Measurements from ENCODE around the gene PTTG1IP. TPM values are rescaled to one million over a fixed set of nuclear protein-coding genes. Genes with fewer than 3 reads are reported as not detected.
"Not testable (repeated sequence)": the region's sequence is repeated elsewhere in the genome, so short reads cannot be mapped to it uniquely, and the experiment has no call there.

PTTG1IP gene, protein sequence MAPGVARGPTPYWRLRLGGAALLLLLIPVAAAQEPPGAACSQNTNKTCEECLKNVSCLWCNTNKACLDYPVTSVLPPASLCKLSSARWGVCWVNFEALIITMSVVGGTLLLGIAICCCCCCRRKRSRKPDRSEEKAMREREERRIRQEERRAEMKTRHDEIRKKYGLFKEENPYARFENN
- total RNA-seq: 143 TPM
- long read RNA-seq, transcript PTTG1IP-201 (6 exons, 2,760 nt): major isoform, 287 of 391 reads
- long read RNA-seq, partial matches to known transcripts: 19 of 391 reads
- long read RNA-seq, other reads (novel, unspliced or antisense): 85 of 391 reads

DNA sequence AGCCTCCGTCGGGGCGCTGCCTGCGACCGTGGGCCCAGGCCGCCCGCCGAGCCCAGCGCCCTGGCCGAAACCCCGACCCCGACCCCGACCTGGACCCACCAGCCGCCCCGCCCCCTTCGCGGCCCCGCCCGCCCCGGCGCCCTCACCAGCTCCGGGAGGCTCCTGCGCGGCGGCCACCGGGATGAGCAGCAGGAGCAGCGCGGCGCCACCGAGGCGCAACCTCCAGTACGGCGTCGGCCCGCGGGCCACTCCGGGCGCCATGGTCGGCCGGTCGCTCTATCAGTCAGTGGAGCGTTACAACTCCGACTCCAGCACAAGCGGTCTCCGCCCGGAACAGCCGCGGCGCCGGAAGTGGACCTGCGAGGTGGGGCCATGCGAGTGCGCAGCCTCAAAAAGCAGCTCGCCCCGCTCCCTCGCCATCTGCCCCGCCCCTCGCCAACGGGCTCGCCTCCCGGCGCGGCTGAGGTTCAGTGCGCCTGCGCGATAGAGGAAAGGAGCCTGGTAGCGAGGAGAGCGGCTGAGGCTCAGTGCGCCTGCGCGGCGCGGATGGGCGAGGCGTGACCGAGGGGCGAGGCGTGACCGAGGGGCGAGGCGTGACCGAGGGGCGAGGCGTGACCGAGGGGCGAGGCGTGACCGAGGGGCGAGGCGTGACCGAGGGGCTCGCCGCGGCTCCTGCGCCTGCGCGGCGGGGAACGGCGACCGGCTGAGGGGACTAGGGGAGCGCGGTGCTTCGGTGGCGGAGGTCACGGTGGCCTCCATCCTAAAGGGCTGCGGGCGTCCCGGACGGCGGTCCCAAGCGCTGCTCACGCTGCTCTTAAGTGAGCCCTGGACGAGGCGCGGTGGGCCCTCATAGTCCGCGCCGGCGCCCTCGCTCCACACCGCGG is at the start of gene PTTG1IP:
Gene PTTG1IP (minus strand): TSS at position 335 of the 884 bp plus-strand sequence. CDS start 74 bp downstream, at position 261.
- ATAC-seq (peak; percentile 82), DNase-seq (peak; percentile 100)
- intact Hi-C loops (cut with micrococcal nuclease): loop anchor here (10.0 kb wide), 1 partner anchor 79 kb away; no protein-coding TSS in a partner anchor

DNA sequence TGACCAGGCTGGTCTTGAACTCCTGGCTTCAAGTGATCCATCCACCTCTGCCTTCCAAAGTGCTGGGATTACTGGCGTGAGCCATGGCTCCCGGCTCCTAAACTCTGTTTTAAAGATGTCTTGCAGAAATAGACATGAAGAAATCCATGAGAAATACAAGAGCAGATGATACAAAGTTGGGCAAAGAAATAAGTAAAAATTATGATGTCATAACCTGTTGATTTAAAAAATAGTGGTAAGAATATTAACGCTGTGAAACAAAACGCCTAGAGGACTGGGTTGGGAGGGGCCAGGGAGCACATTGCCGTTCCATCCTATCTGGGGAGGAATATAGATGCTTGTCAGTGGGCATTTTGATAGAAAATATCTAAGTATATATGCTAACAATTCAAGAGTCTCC is 48.4 kb upstream of the PTTG1IP start:
- DNase-seq: no peak
- intact Hi-C loops (cut with micrococcal nuclease): no loop called here
- no peak for ATAC-seq

DNA sequence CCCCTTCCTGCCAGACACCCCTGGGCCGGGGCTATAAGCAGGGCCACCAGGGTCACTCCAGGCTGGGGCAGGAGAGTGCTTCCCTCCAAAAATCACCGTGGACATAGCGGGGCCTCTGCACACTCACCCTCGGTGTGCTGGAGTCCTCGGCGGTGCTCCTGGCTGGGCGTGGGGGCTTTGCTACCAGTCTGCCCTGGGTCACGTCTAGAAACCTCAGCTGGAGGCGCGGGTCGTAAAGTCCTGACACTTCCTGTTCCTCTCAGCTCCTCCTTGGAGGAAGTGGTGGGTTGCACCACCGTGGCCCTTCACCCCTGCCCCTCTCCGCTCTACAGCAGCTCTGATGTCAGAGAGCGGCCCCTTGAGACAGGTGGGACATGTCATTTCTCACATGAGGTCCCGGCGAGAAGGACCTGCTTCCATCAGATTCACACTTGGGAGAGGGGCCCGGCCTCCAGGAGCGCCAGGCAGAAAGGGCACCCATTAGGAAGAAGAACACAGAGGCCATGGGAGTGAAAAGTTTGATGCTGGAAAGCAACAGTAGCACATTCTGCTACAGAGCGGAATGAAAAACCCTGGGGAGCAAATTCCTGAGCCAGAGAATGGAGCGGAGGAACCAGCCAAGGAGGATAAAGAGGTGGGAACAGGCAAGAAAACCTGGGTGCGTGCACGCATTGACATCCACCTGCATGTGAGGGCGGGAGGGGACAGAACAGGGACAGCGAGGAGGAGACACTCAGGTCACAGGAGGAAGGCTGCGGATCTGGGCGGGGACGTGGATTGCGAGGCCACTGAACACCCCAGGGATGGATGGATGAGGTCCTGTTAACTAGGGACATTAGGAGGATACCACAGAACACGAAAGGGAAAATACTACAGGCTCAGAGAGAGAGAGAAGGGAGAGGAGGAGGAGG is 47.5 kb upstream of the PTTG1IP start, which contains the start of gene ITGB2:
Gene ITGB2 (minus strand): TSS at position 206 of the 911 bp plus-strand sequence. CDS start 10,117 bp downstream, outside the sequence.
- intact Hi-C loops (cut with micrococcal nuclease): no loop called here
- ATAC-seq (peak; percentile 76), DNase-seq (peak; percentile 72)

DNA sequence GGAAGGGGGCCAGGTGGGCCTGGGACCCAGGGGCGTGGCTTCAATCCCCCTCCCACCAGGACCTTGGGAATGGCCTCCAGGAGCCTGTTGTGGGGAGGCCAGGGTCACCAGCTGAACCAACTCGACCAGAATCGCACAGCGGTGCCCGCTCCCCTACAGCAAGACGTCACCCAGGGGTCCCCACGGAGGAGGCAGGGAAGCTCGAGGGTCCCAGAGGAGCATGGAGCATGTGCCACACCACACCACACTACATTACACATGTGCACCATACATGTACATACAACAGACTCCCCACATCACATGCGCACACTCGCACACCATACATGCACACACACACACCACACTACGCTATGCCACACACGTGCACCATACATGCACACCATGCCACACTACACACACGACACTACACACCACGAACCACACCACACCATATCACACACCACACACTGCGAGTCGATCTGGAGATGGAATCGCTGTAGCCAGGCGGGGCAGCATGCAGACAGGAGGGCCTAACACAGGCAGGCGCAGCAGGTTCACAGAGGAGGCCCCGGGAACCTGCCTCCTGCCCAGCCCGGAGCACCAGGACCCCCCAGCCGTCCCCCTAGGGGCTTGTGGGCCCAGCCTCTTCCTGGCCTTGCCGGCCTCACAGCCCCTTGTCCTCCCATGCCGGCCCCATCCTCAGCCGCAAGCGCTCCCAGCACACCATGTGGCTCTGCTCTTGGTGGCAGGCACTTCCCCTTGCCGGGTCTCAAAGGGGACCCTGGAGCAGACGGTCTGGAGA is 46.6 kb upstream of the PTTG1IP start:
- peak; percentile 26 for DNase-seq
- peak; percentile 11 for ATAC-seq

DNA sequence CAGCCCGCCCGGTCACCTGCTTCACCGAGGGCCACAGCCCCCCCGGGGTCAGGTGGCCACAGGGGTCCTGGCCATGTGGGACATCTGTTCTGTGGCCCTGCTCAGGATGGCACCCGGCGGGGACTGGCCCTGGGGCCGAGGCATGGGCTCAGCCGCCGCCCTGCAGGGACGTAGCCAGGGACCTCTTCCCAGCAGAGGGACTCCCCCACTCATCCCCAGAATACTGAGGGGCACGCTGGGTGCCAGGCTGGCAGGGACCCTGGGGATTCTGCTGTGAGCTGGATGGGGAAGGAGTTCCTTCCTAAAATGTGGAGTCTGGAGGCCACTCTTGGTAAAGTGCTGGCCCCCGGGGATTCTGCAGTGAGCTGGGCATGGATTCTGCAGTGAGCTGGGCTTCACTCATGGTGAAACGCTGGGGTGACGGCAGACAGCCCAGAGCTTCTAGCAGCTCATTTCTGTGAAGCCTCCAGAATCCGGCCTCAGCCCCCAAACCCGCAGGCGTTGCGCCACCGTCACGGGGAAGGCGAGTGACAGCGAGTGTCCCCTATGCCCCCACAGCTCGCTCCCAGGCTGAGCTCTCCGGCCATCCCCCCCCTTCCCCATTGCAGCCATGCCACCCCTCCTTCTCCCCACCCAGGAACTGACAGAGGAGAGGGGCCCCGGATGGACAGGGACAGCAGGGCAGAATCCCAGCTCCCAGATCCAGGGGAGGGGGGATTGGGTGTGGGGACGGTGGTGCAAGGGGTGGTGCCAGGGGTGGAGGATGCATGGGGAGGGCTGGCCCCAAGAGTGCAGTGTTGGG is 45.8 kb upstream of the PTTG1IP start:
- intact Hi-C loops (cut with micrococcal nuclease): no loop called here
- peak; percentile 15 for ATAC-seq
- peak; percentile 43 for DNase-seq

More for the DNA sequence above, 46.6 kb upstream of the PTTG1IP start:
- intact Hi-C loops (cut with micrococcal nuclease): no loop called here

DNA sequence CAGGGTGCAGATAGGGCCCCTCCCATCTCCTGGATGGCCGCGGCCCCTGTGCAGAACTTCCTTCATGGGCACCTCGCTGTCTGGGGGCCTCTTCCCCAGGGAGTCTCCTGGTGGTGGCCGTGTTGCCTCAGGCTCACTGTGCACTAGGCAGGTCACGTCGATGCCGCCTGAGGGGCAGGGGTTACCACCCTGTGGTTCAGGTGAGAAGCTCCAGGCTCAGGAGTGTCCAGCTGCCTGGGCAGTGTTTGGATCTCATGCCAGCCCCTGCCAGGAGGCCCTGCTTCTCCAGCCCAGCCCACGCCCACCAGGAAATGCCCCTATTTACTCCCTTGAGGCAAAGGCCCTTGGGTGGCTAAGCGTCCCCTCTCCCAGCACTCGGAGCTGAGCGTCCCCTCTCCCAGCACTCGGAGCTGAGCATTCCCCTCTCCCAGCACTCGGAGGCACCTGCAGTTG is 45.1 kb upstream of the PTTG1IP start:
- DNase-seq: peak; percentile 19
- ATAC-seq: no peak
- intact Hi-C loops (cut with micrococcal nuclease): no loop called here

DNA sequence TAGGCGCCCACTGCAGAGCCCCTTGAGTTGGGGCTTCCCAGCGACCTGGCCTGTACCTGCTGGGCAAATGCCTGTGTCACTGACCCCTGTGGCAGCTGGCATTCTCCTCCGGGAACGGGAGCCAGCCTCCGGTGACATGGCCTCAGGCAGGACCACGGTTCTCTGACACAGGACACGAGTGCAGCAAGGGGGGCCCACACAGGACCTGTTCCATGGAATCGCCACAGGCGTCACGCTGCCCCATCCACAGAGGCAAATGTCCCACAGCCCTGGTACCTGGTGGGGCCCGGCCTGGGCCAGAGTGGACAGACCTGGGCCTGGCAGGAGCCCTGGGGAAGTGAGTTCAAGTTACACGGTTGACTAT is 44.6 kb upstream of the PTTG1IP start:
- intact Hi-C loops (cut with micrococcal nuclease): no loop called here
- DNase-seq (no peak), ATAC-seq (no peak)

DNA sequence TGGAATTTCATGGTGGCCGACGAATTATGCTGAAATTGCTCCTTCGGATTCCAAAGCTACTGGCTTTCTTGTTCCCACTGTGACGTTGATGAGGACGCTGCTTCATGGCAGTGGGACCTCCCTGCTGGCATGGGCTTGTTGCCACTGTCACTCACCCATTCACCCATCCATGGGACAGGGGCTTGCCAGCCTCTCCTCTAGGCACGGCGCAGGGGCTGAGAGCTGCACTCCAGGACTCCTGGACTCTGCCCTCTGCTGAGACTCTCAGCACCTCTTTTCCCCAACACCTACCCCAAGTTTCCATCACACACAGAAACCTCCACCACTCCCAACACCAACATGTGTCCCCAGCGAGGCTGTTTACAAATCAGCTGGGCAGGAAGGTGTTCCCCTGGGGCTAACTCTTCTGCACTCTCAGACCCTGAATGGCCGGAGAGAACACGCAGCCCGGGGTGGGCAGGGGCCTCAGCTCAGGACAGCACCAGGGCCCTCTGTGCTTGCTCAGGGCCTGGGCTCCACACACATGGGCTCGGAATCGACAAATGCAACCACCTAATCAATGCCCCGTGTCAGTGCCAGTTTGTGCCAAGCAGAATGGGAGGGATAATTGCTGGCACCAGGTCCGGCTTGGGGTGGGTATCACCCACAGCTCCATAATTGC is 44.1 kb upstream of the PTTG1IP start:
- ATAC-seq (no peak), DNase-seq (peak; percentile 4)
- intact Hi-C loops (cut with micrococcal nuclease): no loop called here

DNA sequence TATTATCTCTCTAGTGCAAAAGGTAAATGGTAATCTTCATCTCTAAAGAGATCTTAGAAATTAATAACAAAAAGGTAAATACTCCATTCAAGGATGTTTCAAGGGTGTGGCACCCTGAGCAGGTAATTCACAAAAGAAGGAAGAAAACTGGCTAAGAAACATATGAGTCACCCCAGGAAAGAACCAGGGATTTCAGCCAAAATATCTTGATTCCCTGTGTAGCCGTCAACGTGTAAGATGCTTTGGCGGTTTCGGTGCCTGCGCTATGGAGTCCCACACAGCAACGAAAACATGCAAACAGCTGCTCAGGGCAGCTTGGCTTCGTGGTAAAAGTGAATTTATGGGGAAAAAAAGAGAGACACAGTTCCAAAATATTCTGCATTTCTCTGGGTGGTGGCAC is 43.5 kb upstream of the PTTG1IP start:
- intact Hi-C loops (cut with micrococcal nuclease): no loop called here
- DNase-seq (no peak), ATAC-seq (no peak)

DNA sequence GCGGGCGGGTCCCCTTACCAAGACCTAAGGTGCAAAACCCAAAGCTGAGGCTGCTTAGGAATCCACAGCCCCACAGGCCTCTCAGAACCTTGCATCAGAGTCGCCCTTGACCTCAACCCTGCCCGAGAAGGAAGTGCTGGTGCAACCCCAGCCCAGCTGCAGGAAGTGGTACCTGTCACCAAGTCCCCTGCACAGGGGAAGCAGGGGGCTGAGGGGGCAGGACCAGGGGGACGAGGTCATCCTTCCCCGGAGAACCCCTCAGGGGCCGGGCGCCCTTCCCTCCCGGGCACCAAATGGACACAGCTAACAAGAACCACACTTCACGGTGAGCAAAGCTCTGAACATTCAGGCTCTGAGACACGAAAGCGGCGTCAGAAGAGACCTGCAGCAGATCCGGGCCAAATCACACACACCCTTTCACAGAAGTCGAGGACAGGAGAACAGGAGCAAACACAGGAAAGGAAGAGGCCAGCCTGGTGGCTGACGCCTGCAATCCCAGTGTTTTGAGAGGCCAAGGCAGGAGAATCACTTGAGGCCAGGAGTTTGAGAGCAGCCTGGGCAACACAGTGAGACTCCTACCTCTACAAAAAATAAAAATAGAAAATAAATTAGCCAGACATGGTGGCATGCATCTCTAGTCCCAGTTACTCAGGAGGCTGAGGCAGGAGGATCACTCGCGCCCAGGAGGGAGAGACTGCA is 40.8 kb upstream of the PTTG1IP start:
- peak; percentile 8 for ATAC-seq
- peak; percentile 50 for DNase-seq
- intact Hi-C loops (cut with micrococcal nuclease): no loop called here

DNA sequence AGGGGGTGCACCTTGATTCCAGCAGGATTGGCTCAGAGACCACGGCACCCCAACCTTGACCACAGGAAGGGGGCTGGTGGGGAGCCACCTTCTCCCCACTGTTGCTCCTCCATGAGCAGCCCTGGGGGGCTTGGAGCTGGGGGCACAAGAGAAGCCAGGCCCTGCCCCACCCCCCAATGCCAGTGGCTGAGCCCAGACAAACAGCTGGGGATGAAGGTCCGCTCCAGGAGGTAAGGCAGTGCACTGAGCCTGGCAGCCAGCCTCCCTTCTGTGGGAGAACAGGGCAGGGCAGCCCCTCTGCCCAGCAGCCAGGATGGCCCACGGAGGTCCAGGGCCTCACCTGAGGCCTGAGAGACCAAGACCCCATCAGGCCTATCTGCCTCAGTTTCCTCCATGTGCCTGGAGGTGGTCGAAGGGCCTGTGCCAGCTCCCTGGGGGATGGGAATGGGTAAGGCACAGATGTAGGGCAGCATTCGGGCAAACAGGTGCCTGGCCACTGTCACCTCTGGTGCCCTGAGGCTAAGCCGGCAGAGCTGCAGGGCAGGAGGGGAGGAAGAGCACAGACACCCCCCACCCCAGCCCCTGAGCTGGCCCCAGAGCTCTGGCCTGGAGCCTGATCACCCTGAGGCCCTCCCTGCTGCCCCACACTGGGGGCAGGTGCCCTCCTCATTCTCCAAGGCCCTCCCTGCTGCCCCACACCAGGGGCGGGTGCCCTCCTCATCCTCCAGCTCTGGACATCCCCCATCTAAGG is 40.1 kb upstream of the PTTG1IP start:
- DNase-seq: peak; percentile 20
- no peak for ATAC-seq
- intact Hi-C loops (cut with micrococcal nuclease): no loop called here

DNA sequence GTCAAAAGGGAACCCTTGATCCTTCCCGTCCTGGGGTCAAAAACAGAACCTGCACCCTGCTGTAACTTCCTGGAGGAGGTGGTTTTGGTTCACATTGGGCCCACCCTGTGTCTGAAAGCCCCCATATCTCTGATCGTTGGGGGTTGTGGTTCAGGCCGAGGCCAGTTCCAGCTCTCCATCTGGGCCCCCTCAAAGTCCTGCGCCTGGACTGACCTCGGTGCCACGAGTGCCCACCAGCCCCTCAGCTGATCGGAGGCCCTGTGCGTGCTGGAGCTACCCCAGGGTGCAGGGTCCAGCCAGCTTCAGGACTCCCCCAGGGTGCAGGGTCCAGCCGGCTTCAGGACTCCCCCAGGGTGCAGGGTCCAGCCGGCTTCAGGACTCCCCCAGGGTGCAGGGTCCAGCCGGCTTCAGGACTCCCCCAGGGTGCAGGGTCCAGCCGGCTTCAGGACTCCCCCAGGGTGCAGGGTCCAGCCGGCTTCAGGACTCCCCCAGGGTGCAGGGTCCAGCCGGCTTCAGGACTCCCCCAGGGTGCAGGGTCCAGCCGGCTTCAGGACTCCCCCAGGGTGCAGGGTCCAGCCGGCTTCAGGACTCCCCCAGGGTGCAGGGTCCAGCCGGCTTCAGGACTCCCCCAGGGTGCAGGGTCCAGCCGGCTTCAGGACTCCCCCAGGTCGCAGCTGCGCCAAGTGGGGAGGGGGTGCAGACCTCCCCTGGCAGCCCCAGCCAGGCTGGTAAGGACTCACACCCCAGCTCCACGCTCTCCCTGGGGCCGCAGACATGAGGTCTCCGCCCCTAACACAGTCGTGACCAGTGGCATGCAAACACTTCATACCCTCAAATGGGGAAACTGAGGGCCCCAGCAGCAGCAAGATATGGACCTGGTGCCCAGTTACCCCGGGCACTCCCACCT is 39.3 kb upstream of the PTTG1IP start:
- intact Hi-C loops (cut with micrococcal nuclease); ATAC-seq: not testable (repeated sequence)
- peak; percentile 20 for DNase-seq

DNA sequence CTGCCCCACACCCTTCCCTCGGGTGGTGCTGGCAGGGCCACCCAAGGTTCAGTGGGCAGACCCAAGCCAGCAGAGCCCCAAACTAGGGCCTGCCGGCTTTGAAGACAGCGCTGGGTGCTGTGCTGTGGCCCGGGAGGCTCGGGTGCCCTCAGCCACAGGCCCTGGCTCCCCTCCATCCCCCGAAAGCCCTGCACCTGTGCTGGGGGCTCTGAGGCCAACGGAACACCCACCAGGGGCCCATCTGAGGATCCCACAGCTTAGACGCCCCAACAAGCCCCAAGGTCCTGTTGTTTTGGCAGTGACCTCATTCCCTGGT is 38.6 kb upstream of the PTTG1IP start:
- peak; percentile 5 for ATAC-seq
- intact Hi-C loops (cut with micrococcal nuclease): no loop called here
- DNase-seq: no peak

DNA sequence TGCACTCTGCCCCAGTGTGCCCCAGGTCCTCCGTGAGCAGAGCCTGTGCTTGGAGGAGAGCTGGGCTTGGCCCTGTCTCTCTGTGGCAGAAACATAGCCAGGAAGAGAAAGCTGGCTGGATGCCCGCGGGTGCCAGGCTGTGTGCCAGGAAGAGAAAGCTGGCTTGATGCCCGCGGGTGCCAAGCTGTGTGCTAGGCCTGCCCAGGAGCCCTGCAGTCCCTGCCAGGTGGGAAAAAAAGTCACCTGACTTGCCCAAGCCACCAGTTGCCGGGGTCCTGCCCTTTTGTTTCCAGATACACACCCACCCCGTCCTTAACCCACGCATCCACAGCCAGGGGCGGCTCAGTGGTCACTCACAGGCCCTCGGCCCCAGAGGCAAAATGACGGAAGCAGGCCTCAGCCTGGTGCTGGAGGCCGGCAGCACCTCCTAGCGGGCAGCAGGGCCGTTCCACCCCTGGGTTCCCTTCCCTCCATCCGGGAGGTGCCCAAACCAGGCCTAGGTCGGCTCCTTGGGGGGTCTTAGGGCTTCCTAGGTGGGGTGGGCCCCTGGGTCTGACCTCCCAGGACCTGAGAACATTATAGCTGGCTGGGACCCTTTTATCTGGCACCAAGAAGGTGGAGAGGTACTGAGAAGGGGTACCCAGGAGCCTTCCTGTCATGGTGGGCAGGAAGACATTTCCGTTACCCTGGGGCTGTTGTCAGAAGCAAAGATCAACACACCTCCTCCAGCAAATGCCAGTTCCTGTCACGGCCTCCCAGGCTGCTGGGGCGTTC is 38.1 kb upstream of the PTTG1IP start:
- DNase-seq: peak; percentile 89
- peak; percentile 91 for ATAC-seq
- intact Hi-C loops (cut with micrococcal nuclease): no loop called here
